ENCODE measurements around the gene KRT222.
A peak's percentile ranks its signal among the peaks of the same experiment; 100 is the strongest.

The KRT222 gene

DNA sequence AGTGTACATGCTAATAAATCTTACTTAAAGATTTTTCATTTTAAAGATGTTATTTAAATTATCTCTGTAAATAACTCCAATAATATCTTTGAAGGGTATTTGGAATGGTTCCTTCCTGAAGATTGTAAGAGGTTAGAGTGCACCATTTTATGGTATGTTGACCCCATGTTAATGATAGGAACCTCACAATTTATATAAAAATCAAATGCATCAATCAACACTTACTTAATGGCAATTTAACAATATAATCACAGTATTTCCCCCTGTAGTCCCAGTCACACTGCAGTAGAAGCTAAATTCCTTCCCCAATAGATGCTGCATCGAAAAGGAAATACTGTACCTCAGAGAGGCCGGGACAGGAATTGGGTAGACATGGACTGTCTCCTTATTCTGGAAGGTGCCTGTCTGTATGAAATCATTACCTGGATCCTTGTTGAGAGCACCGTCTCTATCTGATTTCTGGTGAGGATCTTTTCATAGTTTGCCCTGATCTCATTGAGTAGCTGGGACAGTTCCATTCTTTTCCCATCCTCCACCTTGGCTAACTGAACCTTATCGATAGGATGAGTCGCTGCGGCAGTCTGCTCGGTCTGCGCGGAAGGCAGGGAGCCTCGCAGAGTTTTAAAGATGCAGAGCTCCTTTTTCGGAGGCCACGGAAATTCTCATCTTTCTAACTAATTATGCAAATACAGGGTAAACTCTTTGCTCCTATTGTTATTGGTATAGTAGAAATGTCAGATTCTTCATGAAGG is at the start of gene KRT222:
Gene KRT222, minus strand, starts transcription at position 596 of the 752 bp plus-strand sequence. Its CDS starts 78 bp downstream, at position 518.
- Histone ChIP-seq H3K27me3 (ENCODE audit: control insufficient read depth in 1 of 2, insufficient read depth in 2 of 2, low read length in 2 of 2) (peaks cover 0 to 4% of the 10 kb centered on the region in 2 donors), H3K4me1 (ENCODE audit: insufficient read depth, low read length) (no peaks in the 10 kb centered on the region), H3K9ac (ENCODE audit: low read length) (no peak within 1 kb of the TSS), H3K4me3 (ENCODE audit: low read depth in 1 of 2, low read length in 2 of 2) (peak within 1 kb of the TSS in 1 of 2 donors; percentile 35), H3K9me3 (ENCODE audit: low read length) (no peaks in the 10 kb centered on the region), H3K36me3 (ENCODE audit: insufficient read depth, low read length) (no peaks in the 10 kb centered on the region), H3K27ac (ENCODE audit: low read depth, low read length) (no peak within 1 kb of the TSS)

DNA sequence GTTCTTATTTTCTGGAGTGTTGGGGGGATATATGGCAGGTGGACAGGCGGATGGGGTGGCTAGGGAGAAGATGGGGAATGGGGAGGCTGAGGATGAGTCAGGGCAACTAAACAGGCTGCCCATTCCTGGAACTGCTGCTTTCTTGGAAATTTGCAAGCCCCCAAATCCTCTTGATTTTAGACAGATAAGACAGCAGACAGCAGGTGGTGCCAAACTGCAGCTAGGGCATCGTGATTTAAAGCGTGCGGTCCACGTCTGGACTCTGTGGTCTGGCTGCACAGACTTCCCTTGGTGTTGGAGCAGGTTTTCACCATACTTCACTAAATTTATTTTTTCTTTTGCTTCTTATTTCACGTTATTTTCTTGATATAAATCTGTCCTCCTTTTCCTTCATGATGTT is 49.5 kb upstream of the KRT222 start:
- Histone ChIP-seq H3K36me3 (ENCODE audit: insufficient read depth, low read length) (no peaks in the 10 kb centered on the region), H3K27ac (ENCODE audit: low read depth, low read length) (no peak overlapping the region), H3K27me3 (ENCODE audit: control insufficient read depth in 1 of 2, insufficient read depth in 2 of 2, low read length in 2 of 2) (no peaks in the 10 kb centered on the region), H3K4me1 (ENCODE audit: insufficient read depth, low read length) (no peaks in the 10 kb centered on the region), H3K9me3 (ENCODE audit: low read length) (no peaks in the 10 kb centered on the region), H3K4me3 (ENCODE audit: low read depth in 1 of 2, low read length in 2 of 2) (no peak overlapping the region), H3K9ac (ENCODE audit: low read length) (no peak overlapping the region)

DNA sequence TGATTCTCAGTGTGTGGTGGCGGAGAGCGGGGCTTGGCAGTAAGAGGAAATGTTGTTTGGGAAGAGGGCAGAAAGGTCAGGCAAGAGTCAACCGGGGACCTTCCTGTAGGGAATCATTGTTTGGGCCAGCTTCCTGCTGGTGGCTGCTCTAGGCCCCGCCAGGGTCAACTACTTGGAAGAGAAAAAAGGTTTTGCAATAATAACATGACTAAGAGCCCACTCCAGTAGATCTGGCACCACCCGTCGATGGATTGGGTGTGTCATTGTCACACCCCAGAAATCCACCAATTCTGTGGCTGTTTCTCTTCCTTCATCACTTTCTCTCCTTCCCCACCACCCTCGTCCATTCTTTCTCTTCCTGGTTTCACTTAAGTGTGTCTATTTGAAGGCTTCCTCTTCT is 42.8 kb upstream of the KRT222 start:
- Histone ChIP-seq H3K4me3 (ENCODE audit: low read depth in 1 of 2, low read length in 2 of 2) (no peak overlapping the region), H3K36me3 (ENCODE audit: insufficient read depth, low read length) (no peaks in the 10 kb centered on the region), H3K4me1 (ENCODE audit: insufficient read depth, low read length) (peaks cover 4% of the 10 kb centered on the region), H3K9ac (ENCODE audit: low read length) (no peak overlapping the region), H3K27ac (ENCODE audit: low read depth, low read length) (no peak overlapping the region), H3K27me3 (ENCODE audit: control insufficient read depth in 1 of 2, insufficient read depth in 2 of 2, low read length in 2 of 2) (no peaks in the 10 kb centered on the region), H3K9me3 (ENCODE audit: low read length) (no peaks in the 10 kb centered on the region)

GRCh38 chr17:40705584-40705983 is 40.6 kb upstream of the KRT222 start:
- Histone ChIP-seq H3K4me1 (ENCODE audit: insufficient read depth, low read length) (peaks cover 4% of the 10 kb centered on the region), H3K27me3 (ENCODE audit: control insufficient read depth in 1 of 2, insufficient read depth in 2 of 2, low read length in 2 of 2) (no peaks in the 10 kb centered on the region), H3K27ac (ENCODE audit: low read depth, low read length) (no peak overlapping the region), H3K36me3 (ENCODE audit: insufficient read depth, low read length) (no peaks in the 10 kb centered on the region), H3K4me3 (ENCODE audit: low read depth in 1 of 2, low read length in 2 of 2) (no peak overlapping the region), H3K9ac (ENCODE audit: low read length) (no peak overlapping the region), H3K9me3 (ENCODE audit: low read length) (no peaks in the 10 kb centered on the region)

DNA sequence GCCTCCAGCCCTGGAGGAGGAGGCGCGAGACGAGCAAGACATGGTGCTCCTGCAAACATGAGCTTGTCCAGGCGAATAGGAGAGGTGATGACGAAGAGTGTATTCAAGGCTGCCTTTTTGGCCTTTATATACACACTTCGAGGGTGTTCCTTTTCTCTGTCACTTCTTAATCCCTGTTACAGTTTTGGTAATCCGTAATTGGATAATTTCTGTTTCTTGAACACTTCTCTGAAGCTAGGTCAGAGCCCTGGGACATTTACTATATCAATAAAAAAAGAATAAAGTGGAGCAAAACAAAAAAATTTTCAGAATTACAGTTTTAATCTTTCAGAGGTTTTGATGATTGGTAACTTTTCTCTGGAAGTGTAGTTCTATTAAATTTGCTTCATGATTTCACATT is 38.7 kb upstream of the KRT222 start, which contains the start of gene KRT24:
Gene KRT24, minus strand, starts transcription at position 101 of the 400 bp plus-strand sequence. Its CDS starts 59 bp downstream, at position 42.
- Histone ChIP-seq H3K9me3 (ENCODE audit: low read length) (no peaks in the 10 kb centered on the region), H3K27me3 (ENCODE audit: control insufficient read depth in 1 of 2, insufficient read depth in 2 of 2, low read length in 2 of 2) (no peaks in the 10 kb centered on the region), H3K9ac (ENCODE audit: low read length) (no peak within 1 kb of the TSS), H3K4me3 (ENCODE audit: low read depth in 1 of 2, low read length in 2 of 2) (no peak within 1 kb of the TSS), H3K4me1 (ENCODE audit: insufficient read depth, low read length) (peaks cover 4% of the 10 kb centered on the region), H3K27ac (ENCODE audit: low read depth, low read length) (no peak within 1 kb of the TSS), H3K36me3 (ENCODE audit: insufficient read depth, low read length) (no peaks in the 10 kb centered on the region)

- no peaks in the 10 kb centered on the region for H3K27me3 ChIP-seq (ENCODE audit: control insufficient read depth in 1 of 2, insufficient read depth in 2 of 2, low read length in 2 of 2)
- H3K4me1 ChIP-seq (ENCODE audit: insufficient read depth, low read length) = peaks cover under 1% of the 10 kb centered on the region
- H3K27ac ChIP-seq (ENCODE audit: low read depth, low read length) = no peak overlapping the region
- H3K36me3 ChIP-seq (ENCODE audit: insufficient read depth, low read length) = no peaks in the 10 kb centered on the region
- no peaks in the 10 kb centered on the region for H3K9me3 ChIP-seq (ENCODE audit: low read length)
- H3K4me3 ChIP-seq (ENCODE audit: low read depth in 1 of 2, low read length in 2 of 2) = no peak overlapping the region
- no peak overlapping the region for H3K9ac ChIP-seq (ENCODE audit: low read length)
Measured at GRCh38 chr17:40702271-40702670, 37.3 kb upstream of the KRT222 start.

GRCh38 chr17:40699853-40700252 is 34.9 kb upstream of the KRT222 start:
- H3K4me3 ChIP-seq (ENCODE audit: low read depth in 1 of 2, low read length in 2 of 2) = no peak overlapping the region
- no peak overlapping the region for H3K27ac ChIP-seq (ENCODE audit: low read depth, low read length)
- no peaks in the 10 kb centered on the region for H3K4me1 ChIP-seq (ENCODE audit: insufficient read depth, low read length)
- no peaks in the 10 kb centered on the region for H3K36me3 ChIP-seq (ENCODE audit: insufficient read depth, low read length)
- no peaks in the 10 kb centered on the region for H3K27me3 ChIP-seq (ENCODE audit: control insufficient read depth in 1 of 2, insufficient read depth in 2 of 2, low read length in 2 of 2)
- no peak overlapping the region for H3K9ac ChIP-seq (ENCODE audit: low read length)
- H3K9me3 ChIP-seq (ENCODE audit: low read length) = no peaks in the 10 kb centered on the region

DNA sequence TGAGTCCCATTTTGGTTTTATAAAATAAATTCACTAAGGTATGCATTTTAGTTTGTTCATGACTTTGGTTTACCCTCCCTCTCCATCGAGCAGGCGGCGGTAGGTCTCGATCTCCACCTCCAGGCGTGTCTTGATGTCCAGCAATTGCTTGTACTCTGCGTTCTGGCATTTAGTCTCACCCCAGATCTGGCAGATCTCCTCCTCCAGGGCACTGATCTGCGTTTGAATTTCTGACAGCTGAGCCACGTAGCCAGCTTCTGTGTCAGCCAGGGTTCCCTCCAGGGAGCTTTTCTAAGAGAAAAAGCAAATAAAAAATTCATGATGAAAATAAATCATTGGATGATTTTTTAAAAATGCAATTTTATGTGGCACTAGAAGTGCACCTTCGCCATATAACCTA is 34.4 kb upstream of the KRT222 start:
- Histone ChIP-seq H3K4me3 (ENCODE audit: low read depth in 1 of 2, low read length in 2 of 2) (no peak overlapping the region), H3K36me3 (ENCODE audit: insufficient read depth, low read length) (no peaks in the 10 kb centered on the region), H3K27ac (ENCODE audit: low read depth, low read length) (no peak overlapping the region), H3K27me3 (ENCODE audit: control insufficient read depth in 1 of 2, insufficient read depth in 2 of 2, low read length in 2 of 2) (no peaks in the 10 kb centered on the region), H3K9ac (ENCODE audit: low read length) (no peak overlapping the region), H3K4me1 (ENCODE audit: insufficient read depth, low read length) (no peaks in the 10 kb centered on the region), H3K9me3 (ENCODE audit: low read length) (no peaks in the 10 kb centered on the region)

DNA sequence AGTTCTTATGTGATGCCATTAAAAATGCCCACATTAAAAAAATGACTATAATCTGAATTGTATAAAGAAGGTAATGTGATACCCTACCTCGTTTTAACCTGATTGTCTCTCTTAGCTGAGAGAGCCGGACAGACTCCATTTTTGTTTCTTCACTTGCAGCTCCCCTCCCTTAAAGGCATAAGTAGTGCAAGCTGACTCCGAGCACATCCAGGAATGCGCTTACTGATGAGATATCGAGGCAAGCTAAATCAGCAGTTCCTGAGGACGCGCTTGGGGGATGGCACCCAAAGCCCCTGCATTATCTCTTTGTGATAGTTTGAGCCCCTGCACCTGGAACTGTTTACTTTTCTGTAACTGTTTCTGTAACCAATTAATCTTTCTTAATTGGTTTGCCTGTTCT is 32.3 kb upstream of the KRT222 start:
- Histone ChIP-seq H3K27ac (ENCODE audit: low read depth, low read length) (no peak overlapping the region), H3K4me3 (ENCODE audit: low read depth in 1 of 2, low read length in 2 of 2) (no peak overlapping the region), H3K9me3 (ENCODE audit: low read length) (no peaks in the 10 kb centered on the region), H3K27me3 (ENCODE audit: control insufficient read depth in 1 of 2, insufficient read depth in 2 of 2, low read length in 2 of 2) (no peaks in the 10 kb centered on the region), H3K36me3 (ENCODE audit: insufficient read depth, low read length) (no peaks in the 10 kb centered on the region), H3K4me1 (ENCODE audit: insufficient read depth, low read length) (no peaks in the 10 kb centered on the region), H3K9ac (ENCODE audit: low read length) (no peak overlapping the region)

- H3K36me3 ChIP-seq (ENCODE audit: insufficient read depth, low read length) = no peaks in the 10 kb centered on the region
- no peak overlapping the region for H3K27ac ChIP-seq (ENCODE audit: low read depth, low read length)
- H3K27me3 ChIP-seq (ENCODE audit: control insufficient read depth in 1 of 2, insufficient read depth in 2 of 2, low read length in 2 of 2) = no peaks in the 10 kb centered on the region
- no peak overlapping the region for H3K9ac ChIP-seq (ENCODE audit: low read length)
- H3K9me3 ChIP-seq (ENCODE audit: low read length) = no peaks in the 10 kb centered on the region
- H3K4me1 ChIP-seq (ENCODE audit: insufficient read depth, low read length) = no peaks in the 10 kb centered on the region
- no peak overlapping the region for H3K4me3 ChIP-seq (ENCODE audit: low read depth in 1 of 2, low read length in 2 of 2)
Measured at GRCh38 chr17:40696651-40697072, 31.7 kb upstream of the KRT222 start.

DNA sequence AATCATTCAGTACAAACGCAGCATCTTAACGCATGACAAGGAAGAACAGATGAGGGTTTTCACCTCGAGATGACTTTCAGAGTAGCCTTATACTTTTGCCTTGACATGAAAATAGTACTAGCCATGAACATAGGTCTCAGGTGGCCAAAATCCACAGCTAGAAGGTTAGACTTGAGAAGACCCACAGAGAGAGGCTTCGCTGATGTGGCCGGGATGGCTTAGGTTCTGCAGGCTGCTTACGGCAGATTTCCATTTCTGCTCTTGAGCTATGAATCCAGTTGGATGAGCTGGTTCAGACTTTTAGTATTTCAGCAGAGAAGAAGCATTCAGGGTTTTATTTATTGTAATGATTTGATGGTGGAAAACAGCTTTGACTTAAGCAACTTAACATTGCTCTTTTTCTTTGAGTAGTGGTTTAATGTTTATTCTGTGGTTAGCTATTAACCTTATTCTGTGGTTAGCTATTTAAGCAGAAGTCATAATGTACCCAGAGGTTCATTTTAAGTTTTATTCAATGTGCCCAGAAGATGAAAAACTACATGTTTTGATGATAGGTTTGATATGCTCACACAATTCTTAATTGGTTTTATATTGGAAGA is 31.0 kb upstream of the KRT222 start:
- no peaks in the 10 kb centered on the region for H3K4me1 ChIP-seq (ENCODE audit: insufficient read depth, low read length)
- no peaks in the 10 kb centered on the region for H3K36me3 ChIP-seq (ENCODE audit: insufficient read depth, low read length)
- no peaks in the 10 kb centered on the region for H3K9me3 ChIP-seq (ENCODE audit: low read length)
- no peak overlapping the region for H3K4me3 ChIP-seq (ENCODE audit: low read depth in 1 of 2, low read length in 2 of 2)
- H3K27me3 ChIP-seq (ENCODE audit: control insufficient read depth in 1 of 2, insufficient read depth in 2 of 2, low read length in 2 of 2) = no peaks in the 10 kb centered on the region
- no peak overlapping the region for H3K27ac ChIP-seq (ENCODE audit: low read depth, low read length)
- no peak overlapping the region for H3K9ac ChIP-seq (ENCODE audit: low read length)

GRCh38 chr17:40694584-40694983 is 29.6 kb upstream of the KRT222 start:
- Histone ChIP-seq H3K9ac (ENCODE audit: low read length) (no peak overlapping the region), H3K27me3 (ENCODE audit: control insufficient read depth in 1 of 2, insufficient read depth in 2 of 2, low read length in 2 of 2) (no peaks in the 10 kb centered on the region), H3K4me3 (ENCODE audit: low read depth in 1 of 2, low read length in 2 of 2) (no peak overlapping the region), H3K9me3 (ENCODE audit: low read length) (no peaks in the 10 kb centered on the region), H3K4me1 (ENCODE audit: insufficient read depth, low read length) (no peaks in the 10 kb centered on the region), H3K27ac (ENCODE audit: low read depth, low read length) (no peak overlapping the region), H3K36me3 (ENCODE audit: insufficient read depth, low read length) (no peaks in the 10 kb centered on the region)

Measured in muscle layer of colon (tissue), 2 donors.